ENCODE data around the gene SF1. TPM values are rescaled to one million over a fixed set of nuclear protein-coding genes. Genes with fewer than 3 reads are reported as not detected.

The SF1 gene
- total RNA-seq, 1 donor from 2014 or later: 140 TPM

DNA sequence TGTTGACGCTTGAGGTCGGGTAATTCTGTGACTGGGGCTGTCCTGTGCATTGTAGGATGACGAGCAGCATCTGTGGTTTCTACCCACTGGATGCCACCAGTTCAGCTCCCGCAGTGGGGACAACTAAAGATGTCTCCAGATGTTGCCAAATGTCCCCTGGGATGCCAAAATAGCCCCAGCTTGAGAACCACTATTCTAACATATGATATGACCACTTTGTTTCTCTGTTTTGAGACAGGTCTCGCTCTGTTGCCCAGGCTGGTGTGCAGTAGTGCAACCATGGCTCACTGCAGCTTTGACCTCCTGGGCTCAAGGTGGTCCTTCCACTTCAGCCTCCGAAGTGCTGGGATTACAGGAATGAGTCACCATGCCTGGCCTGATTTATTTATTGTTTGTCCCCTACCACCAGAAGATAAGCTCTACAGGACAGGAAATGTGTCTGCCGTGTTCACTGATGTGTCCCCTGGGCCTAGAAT lies 36.4 kb upstream of the SF1 start:
- H3K4me1 Mint-ChIP-seq: peaks cover 5% of the 10 kb centered on the region
- Histone ChIP-seq H3K27ac (no peak overlapping the region), H3K9me3 (ENCODE audit: low read depth) (no peaks in the 10 kb centered on the region), H3K36me3 (no peaks in the 10 kb centered on the region), H3K4me3 (no peak overlapping the region), H3K27me3 (no peaks in the 10 kb centered on the region), H4K20me1 (ENCODE audit: low read depth) (peaks cover under 1% of the 10 kb centered on the region), H3K4me1 (no peaks in the 10 kb centered on the region), H3K79me2 (ENCODE audit: low read depth) (no peaks in the 10 kb centered on the region), H3F3A (ENCODE audit: low read depth) (peaks cover 7% of the 10 kb centered on the region), H3K9ac (no peak overlapping the region), H3K4me2 (no peak overlapping the region), H2AFZ (replicated peaks) (no peak overlapping the region)
- no peaks in the 10 kb centered on the region for H3K36me3 Mint-ChIP-seq
- H3K27me3 Mint-ChIP-seq (ENCODE audit: insufficient read depth, low read depth): peaks cover 4% of the 10 kb centered on the region
- TF ChIP-seq EZH2phosphoT487 (IDR thresholded peaks at IDR 0.05) (no peak), EZH2 (IDR thresholded peaks at IDR 0.05) (no peak)
- TF ChIP-seq, protein P1, sequence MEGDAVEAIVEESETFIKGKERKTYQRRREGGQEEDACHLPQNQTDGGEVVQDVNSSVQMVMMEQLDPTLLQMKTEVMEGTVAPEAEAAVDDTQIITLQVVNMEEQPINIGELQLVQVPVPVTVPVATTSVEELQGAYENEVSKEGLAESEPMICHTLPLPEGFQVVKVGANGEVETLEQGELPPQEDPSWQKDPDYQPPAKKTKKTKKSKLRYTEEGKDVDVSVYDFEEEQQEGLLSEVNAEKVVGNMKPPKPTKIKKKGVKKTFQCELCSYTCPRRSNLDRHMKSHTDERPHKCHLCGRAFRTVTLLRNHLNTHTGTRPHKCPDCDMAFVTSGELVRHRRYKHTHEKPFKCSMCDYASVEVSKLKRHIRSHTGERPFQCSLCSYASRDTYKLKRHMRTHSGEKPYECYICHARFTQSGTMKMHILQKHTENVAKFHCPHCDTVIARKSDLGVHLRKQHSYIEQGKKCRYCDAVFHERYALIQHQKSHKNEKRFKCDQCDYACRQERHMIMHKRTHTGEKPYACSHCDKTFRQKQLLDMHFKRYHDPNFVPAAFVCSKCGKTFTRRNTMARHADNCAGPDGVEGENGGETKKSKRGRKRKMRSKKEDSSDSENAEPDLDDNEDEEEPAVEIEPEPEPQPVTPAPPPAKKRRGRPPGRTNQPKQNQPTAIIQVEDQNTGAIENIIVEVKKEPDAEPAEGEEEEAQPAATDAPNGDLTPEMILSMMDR (IDR thresholded peaks at IDR 0.05): no peak
- H3K4me3 Mint-ChIP-seq: no peak overlapping the region
- DNase-seq (ENCODE audit: low spot score): no peak
- peak overlapping the region; percentile 66 for H3K27ac Mint-ChIP-seq
- no peaks in the 10 kb centered on the region for H3K9me3 Mint-ChIP-seq

DNA sequence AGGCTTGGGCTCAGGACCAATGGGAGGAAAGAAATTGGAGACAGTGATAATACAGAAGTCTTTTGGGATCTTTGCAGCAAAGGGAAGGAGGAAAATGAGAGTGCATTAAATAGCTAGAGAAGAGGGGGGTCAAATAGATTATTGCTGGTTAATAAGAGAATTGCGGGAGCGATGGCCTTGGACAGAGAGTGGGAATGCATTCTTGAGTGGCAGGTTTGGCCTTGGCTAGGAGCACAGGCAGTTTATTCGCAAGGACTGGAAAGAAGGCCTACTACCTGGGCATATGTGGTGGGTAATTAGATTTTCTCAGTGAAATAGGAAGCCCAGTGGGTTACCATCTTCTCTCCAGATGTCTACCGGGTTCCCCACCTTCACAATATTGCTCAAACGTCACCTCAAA lies 35.5 kb upstream of the SF1 start:
- H3K27me3 ChIP-seq: no peaks in the 10 kb centered on the region
- no peak overlapping the region for H2AFZ ChIP-seq (replicated peaks)
- no peak overlapping the region for H3K27ac ChIP-seq
- Mint-ChIP-seq H3K9me3 (no peaks in the 10 kb centered on the region), H3K27me3 (ENCODE audit: insufficient read depth, low read depth) (peaks cover 7% of the 10 kb centered on the region), H3K4me1 (peaks cover 12% of the 10 kb centered on the region), H3K27ac (no peak overlapping the region), H3K4me3 (no peak overlapping the region), H3K36me3 (no peaks in the 10 kb centered on the region)
- no peaks in the 10 kb centered on the region for H3K9me3 ChIP-seq (ENCODE audit: low read depth)
- no peak overlapping the region for H3K9ac ChIP-seq
- no peak overlapping the region for H3K4me3 ChIP-seq
- peaks cover 7% of the 10 kb centered on the region for H3F3A ChIP-seq (ENCODE audit: low read depth)
- H3K4me2 ChIP-seq: no peak overlapping the region
- H4K20me1 ChIP-seq (ENCODE audit: low read depth): peaks cover 9% of the 10 kb centered on the region
- TF ChIP-seq, protein P1 (IDR thresholded peaks at IDR 0.05): no peak
- TF ChIP-seq EZH2 (IDR thresholded peaks at IDR 0.05) (no peak), EZH2phosphoT487 (IDR thresholded peaks at IDR 0.05) (no peak)
- H3K79me2 ChIP-seq (ENCODE audit: low read depth): peaks cover 8% of the 10 kb centered on the region
- H3K4me1 ChIP-seq: peaks cover 4% of the 10 kb centered on the region
- DNase-seq (ENCODE audit: low spot score): no peak
- H3K36me3 ChIP-seq: no peaks in the 10 kb centered on the region

DNA sequence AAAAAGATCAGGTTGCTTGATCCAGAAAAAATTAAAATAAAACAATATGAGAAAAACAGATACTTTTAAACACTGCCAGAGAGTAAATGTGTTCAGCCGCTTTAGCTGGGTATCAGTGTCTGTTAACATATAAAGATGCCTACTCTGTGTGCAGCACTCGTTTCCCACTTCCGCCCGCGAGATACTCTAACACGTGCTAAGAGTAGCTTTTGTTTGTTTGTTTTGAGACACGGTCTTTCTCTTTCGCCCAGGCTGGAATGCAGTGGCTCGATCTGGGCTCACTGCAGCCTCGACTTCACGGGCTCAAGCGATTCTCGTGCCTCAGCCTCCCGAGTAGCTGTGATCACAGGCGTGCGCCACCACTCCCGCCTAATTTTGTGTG lies 32.5 kb upstream of the SF1 start:
- Mint-ChIP-seq H3K36me3 (peaks cover 11% of the 10 kb centered on the region), H3K27ac (no peak overlapping the region), H3K4me3 (peak overlapping the region; percentile 95), H3K4me1 (peaks cover 16% of the 10 kb centered on the region), H3K9me3 (no peaks in the 10 kb centered on the region), H3K27me3 (ENCODE audit: insufficient read depth, low read depth) (peaks cover 8% of the 10 kb centered on the region)
- H2AFZ ChIP-seq (replicated peaks): peak overlapping the region; percentile 74
- peaks cover 7% of the 10 kb centered on the region for H3F3A ChIP-seq (ENCODE audit: low read depth)
- H3K4me3 ChIP-seq: peak overlapping the region; percentile 98
- H3K9me3 ChIP-seq (ENCODE audit: low read depth): no peaks in the 10 kb centered on the region
- H3K4me1 ChIP-seq: peaks cover 4% of the 10 kb centered on the region
- peak overlapping the region; percentile 70 for H3K4me2 ChIP-seq
- H4K20me1 ChIP-seq (ENCODE audit: low read depth): peaks cover 15% of the 10 kb centered on the region
- DNase-seq (ENCODE audit: low spot score): peak; percentile 57
- no peak overlapping the region for H3K27ac ChIP-seq
- H3K27me3 ChIP-seq: no peaks in the 10 kb centered on the region
- no peak overlapping the region for H3K9ac ChIP-seq
- no peak for TF ChIP-seq EZH2phosphoT487 (IDR thresholded peaks at IDR 0.05)
- TF ChIP-seq, protein P1 (IDR thresholded peaks at IDR 0.05): no peak
- TF ChIP-seq EZH2 (IDR thresholded peaks at IDR 0.05): no peak
- peaks cover 15% of the 10 kb centered on the region for H3K79me2 ChIP-seq (ENCODE audit: low read depth)
- H3K36me3 ChIP-seq: no peaks in the 10 kb centered on the region

All from neural progenitor cell (in vitro differentiated cells).